Subcutaneous adipose tissue (tissue), 4 donors: ENCODE data around the gene NUDT1. TPM values are rescaled to one million over a fixed set of nuclear protein-coding genes. Genes with fewer than 3 reads are reported as not detected.

Experiments
- CTCF ChIP-seq: fragments of 450-650 bp; IDR thresholded peaks from one replicate; pipeline ENCODE4 v1.5.1; 2016; ENCODE audit warnings: low read depth, mild to moderate bottlenecking, control low read depth, antibody characterized with exemption, moderate library complexity
- total RNA-seq, 4 donors: library from RNA; depleted of rRNA; stranded (reverse); fragments of >200 nt; gene quantifications; one replicate each; pipeline ENCODE4 v1.1.0, GENCODE V29; 2016

Gene NUDT1
- total RNA-seq, 4 donors from 2014 or later: 11.3 to 25.8 (median 24.8) TPM

GRCh38 chr7:2289621-2290020 lies 47.6 kb downstream of the NUDT1 start:
- TF ChIP-seq CTCF: no peak

- no peak for TF ChIP-seq CTCF
These were observed 48.9 kb downstream of the NUDT1 start for GRCh38 chr7:2290877-2291276.

- TF ChIP-seq CTCF: no peak
These were observed 54.1 kb downstream of the NUDT1 start for GRCh38 chr7:2295936-2296620.

- no peak for TF ChIP-seq CTCF
These were observed 54.8 kb downstream of the NUDT1 start for GRCh38 chr7:2296832-2297231.

GRCh38 chr7:2299131-2299829 lies 57.3 kb downstream of the NUDT1 start:
- TF ChIP-seq CTCF: no peak

- no peak for TF ChIP-seq CTCF
These were observed 58.0 kb downstream of the NUDT1 start for GRCh38 chr7:2299870-2300512.

Other genes with a start within 250 kb of the NUDT1 start
- 10 to 100 TPM; 21.0 to 49.7 (median 29.8) TPM for gene MAD1L1, start 9.3 kb upstream of the NUDT1 start, total RNA-seq
- 10 to 100 TPM; 12.2 to 15.5 (median 14.1) TPM for gene MRM2, start within 50 bp of the NUDT1 start, total RNA-seq
- 10 to 100 TPM; 16.0 to 63.3 (median 31.6) TPM for gene SNX8, start 72.2 kb downstream of the NUDT1 start, total RNA-seq
- gene EIF3B, start 112.6 kb downstream of the NUDT1 start, total RNA-seq: 100 to 1,000 TPM in 2 of 4 donors, 10 to 100 TPM in 2; 76.8 to 151 (median 102) TPM
- 10 to 100 TPM in 3 of 4 donors, 1 to 10 TPM in 1; 5.2 to 26.0 (median 13.8) TPM for gene CHST12, start 161.4 kb downstream of the NUDT1 start, total RNA-seq
- gene GRIFIN, start 234.2 kb downstream of the NUDT1 start, total RNA-seq: not detected